DMS 273 (cell line): ENCODE measurements around the gene CIART.

Experiments
- DNase-seq: peaks from one replicate; lab custom pipeline; 2025; ENCODE audit not compliant: unreplicated experiment; lab: John Stamatoyannopoulos, UW

Gene CIART

DNA sequence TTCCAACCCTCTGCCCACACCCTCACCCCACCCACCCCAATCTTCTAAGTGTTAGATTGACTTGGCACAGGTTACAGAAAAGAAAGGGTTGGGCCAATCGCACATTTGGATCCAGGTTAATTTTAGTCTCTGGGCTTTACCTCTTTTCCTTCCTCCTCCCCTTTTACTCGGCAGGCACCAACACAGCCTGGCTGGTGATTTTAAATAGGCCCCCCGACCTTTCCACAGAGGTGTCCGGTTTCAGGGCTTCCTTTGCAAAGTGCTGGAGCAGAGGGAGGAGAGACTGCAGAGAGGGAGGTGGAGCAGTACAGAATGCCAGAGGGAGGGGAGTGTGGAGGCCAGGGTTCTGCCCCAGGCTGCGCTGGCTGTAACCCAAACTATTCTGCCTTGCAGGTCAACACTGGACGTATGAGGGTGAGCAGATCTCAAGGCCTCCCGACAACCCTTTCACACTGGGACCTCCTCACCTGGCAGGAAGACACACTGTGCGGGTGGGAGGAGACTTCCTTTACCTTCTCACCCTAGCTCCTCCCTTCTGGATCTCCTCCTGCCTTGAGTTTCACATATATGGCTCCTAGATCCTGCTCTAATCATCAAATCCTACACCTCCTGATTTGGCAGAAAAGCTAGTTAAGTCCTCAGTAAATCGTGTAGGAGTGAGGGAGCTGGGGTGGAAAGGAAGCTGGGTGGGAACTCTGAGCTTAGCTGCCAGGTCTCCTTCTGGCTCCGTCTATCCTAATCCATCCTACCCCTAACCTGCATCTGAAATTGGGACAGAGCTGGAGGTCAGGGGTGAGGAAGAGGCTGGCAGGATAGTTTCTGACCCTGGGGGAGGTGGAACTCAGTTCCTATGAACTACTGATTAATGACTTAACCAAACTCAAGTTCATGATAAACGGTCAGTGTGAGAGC, 22.3 kb upstream of the CIART start:
- DNase-seq, result peak; percentile 88

DNA sequence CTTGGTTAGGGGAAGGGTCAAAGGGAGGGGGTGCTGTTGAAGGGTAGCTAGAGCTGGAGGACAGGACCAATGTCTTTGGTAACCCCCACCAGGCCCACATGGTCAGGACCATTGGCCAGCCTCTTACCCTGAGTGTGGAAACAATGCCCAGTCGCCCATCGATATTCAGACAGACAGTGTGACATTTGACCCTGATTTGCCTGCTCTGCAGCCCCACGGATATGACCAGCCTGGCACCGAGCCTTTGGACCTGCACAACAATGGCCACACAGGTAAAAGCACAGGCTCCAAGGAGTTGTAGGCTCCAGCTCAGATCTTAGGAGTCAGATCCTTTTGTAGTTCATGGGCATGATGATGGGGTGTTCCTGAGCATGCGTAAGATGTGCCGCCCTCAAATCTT, 21.0 kb upstream of the CIART start:
- DNase-seq, result no peak

DNA sequence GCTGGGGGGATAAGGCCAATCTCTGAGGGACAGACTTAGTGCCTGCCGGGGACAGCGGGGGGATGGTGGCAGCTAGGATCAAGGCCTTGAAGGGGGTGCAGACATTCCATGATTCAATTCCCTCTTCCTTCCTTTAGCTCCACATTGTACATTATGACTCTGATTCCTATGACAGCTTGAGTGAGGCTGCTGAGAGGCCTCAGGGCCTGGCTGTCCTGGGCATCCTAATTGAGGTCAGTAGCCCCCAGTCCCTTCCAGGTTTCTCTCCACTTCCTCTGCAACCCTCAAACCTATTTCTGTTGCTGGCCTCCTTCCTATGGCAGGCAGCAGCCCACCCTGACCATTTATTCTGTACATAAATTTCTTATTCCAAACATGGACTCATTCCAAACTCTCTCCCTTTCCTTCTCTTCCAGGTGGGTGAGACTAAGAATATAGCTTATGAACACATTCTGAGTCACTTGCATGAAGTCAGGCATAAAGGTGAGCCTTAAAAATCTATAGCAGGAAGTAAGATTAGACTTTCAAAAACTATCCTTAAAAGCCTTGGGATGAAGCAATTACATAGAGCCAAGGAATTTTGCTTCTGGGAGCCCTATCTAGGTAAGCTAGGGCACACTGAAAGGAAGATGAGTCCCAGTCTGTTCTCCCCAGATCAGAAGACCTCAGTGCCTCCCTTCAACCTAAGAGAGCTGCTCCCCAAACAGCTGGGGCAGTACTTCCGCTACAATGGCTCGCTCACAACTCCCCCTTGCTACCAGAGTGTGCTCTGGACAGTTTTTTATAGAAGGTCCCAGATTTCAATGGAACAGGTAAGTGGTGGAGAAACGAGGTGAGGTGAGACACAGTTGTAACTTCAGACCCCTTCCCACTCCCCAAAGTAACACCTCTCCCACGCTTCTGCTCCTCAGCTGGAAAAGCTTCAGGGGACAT, 19.7 kb upstream of the CIART start:
- peak; percentile 30 for DNase-seq

DNA sequence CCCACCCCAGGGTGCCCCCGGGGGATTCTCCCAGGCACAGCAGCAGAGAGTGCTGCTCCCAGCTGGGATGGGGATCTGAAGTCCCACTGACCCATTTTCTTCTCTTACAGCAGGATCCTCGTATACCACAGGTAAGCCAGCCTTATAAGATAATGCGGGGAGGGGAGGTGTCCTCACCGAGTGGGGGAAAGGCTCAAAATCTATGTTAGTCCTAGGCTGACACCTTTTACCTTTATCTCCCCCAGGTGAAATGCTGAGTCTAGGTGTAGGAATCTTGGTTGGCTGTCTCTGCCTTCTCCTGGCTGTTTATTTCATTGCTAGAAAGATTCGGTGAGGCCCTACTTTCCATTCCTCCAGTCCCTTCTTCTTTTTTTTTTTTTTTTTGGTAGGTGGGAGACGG, 18.8 kb upstream of the CIART start:
- no peak for DNase-seq

DNA sequence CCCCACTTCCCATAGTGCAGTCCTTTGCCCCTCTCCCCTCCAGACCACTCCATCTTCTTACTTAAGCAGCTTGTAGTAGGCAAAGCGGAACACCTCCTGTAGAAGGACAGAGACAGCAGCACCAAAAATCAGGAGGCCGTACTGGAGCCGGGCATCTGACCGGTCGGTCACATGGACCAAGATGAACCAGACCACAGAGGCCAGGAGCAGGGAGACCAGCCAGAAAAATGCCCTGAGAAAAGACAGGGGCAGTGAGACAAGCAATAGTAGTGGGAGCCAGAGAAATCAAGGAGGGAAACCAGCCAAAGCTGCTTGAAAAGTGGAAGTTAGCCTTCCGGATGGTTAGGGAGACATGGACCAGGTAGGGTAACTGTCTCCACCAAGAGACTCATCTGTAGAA, 14.5 kb upstream of the CIART start:
- DNase-seq, result no peak

DNA sequence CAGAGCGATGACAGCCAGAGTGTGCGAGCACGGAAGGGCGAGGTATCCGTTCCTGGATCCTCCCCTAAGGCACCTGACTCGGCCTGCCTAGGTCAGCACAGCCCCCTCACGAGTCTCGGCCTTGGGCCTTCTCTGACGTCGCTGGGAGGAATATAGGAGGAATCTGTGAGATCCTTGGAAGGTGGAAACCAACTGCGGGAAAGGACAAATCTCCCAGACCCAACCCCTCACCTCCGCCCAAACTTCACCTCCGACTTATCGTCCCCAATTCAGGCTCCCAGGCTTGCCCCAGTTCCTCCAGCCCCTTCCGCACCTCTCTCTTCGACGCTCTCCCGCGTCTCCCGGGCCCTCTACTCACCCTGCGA, 14.0 kb upstream of the CIART start:
- DNase-seq, result peak; percentile 52

DNA sequence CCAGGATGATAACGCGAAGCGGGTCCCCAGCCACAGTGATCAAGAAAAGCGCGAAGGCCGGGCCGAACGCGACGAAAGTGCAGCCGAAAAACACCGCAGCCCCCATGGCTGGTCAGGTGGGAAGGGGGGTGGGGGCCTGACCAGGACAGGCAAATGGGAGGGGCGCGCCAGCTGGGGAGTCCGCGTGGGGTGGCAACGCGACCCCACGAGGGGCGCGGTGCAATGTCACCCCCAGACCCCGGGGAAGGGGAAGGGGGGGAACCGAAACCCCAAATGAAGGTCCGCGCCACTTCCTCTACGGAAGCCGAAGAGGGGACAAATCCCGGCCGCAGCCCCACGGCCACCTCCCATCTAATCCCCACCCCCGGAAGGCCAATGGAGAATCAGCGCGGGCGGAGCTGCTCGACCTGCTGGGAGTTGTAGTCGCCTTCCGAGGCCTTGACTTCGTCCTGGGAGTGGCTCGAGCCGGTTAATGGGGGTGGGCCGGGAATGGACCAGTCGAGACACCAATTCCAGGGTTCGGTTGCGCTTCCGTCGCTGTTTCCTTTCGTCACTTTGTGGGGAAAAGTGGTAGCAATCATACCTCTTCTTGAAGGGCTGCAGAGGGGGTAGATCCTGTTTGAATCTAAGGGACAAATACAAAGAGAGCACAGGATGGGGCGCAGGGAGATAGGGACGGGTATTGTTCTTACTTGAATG, 13.5 kb upstream of the CIART start, which contains the start of gene APH1A:
APH1A (minus strand) TSS at position 312 of the 699 bp plus-strand sequence; CDS start at position 106, 206 bp downstream.
- peak; percentile 99 for DNase-seq

DNA sequence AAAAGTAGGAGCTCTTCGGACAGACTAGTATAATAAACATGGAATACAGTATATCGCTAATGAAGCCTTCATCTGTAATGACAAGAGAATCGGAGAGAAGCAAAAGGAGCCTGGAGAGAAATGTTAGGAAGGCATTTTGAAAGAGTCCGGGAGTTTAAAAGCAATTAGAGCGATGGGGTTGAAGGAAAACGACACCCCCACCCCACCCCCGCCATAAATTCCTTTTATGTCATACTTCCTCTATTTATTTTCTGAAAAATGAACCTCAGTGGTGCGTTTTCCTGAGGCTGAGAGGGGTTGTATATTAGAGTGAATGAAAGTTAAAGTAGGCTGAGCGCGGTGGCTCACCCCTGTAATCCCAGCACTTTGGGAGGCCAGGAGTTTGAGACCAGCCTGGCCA, 12.9 kb upstream of the CIART start:
- DNase-seq, result no peak

DNA sequence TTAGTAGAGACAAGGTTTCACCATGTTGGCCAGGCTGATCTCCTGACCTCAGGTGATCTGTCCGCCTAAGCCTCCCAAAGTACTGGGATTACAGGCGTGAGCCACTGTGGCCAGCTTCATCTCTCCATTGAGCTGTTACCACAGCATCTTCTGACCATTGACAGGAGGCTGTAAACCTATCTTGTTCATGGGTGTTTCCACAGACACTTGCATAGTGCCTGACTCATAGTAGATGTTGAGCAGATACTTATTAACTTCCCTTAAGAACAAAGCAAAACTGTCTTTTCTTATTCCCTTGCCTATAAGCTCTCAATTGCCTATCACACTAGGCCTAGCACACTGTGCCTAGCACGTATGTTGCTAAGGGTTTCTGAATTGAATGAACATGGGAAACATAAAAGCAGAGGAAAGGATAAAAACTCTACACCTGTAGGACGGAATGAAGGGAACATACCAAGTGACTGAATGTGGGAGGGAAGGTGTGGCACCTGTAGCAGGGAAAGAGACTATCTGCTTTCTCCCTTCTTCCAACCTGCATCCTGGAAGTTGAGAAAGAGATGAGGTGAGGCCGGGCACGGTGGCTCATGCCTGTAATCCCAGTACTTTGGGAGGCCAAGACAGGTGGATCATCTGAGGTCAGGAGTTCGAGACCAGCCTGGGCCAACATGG, 10.9 kb upstream of the CIART start:
- no peak for DNase-seq

DNA sequence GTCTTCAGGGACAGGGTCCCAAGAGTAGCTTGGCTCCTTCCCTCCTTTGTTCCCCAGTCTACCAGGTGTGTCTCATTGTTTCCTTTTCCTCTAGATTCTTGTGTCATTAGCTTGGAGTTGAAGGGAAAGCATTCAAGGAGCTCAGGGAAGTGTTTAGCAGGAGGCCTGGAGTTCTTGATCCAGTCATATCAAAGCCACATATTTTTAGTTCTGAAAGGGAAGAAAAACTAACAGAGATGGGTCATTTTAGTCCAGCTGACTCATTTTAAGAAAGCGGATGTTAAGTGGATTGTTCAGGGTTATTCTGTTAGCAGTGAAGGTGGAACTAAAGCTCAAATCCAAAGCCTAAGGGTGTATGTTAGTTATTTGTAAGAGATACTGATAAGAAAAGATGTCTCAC, 9.0 kb upstream of the CIART start:
- no peak for DNase-seq

DNA sequence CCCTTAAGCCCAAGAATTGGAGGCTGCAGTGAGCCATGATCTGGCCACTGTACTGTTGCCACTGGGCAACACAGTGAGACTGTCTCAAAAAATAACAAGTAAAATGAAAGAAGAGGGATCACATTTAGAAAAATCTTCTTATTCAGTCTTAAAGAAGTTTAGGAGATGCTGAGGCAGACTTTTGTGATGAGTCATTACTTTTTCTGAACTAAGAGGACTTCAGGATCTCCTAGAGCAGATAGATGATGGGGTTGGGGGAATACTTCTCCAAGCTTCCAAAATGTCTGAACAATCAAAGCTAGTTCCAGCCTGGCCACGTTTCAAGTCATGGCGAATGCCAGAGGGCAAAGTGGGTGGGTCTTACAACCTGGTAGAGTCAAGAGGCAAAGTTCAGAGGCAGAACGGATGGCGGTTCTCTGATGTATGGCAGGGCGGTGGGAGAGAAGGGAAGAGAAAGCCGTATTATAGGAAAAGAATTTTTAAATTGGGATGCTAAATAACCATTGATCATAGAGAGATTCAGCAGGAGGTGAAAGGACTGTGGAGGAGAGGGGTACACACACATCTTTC, 2.1 kb upstream of the CIART start:
- DNase-seq, result no peak

DNA sequence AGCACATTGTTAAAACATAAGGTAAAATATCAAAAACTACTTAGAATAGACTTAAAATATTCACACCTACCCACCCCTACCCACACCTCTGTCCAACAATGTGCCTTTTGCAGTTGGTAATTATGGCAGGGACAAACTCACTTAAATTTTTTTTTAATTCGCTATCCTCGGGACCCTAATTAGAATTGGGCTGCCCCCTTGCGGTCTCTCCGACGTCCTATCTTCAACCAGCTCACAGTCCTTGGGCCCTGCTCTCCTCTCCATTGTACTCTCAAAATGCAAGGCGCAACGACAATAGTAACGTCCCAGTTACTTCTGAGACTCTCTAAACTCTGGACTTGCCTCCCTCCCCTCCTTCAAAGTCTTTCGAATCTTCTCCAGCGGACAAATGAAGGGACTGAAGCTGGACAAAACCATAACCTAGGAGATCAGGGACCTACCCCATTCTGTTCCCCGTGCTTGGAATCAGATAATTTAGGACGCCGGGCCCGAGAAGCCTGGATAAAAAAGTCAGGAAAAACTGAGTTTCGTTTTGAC, 1.1 kb upstream of the CIART start:
- DNase-seq, result peak; percentile 87

DNA sequence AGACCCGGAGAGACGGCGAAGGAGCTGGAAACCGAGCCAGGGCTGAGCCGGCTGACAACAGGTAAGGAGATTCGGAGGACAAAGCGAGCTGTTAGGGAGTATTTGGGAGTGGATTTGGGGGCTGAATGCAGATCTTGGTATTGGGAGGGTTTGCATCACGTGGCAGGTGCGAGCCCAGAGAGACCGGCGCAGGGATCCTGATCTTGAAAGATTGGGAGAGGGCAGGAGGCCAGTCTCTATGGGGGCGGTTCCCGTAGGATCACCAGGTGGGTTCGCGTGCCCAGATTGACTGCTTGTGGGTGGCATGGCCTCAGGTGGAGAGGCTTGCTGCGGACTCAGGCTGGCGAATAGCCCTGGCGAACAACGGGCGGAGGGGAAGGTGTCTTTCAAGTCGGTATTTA, 204 bp downstream of the CIART start:
- no peak for DNase-seq

DNA sequence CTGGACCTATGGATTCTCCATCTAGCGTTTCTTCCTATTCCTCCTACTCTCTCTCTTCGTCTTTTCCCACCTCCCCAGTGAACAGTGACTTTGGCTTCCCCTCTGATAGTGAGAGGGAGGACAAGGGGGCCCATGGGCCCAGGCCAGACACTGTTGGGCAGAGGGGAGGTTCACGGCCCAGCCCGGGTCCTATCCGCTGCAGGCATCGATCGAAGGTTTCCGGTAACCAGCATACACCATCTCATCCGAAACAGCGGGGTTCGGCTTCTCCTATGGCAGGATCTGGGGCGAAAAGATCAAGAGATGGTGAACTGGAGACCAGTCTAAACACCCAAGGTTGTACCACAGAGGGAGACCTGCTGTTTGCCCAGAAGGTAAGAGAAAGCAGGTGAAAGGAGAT, 906 bp downstream of the CIART start:
- DNase-seq, result no peak

DNA sequence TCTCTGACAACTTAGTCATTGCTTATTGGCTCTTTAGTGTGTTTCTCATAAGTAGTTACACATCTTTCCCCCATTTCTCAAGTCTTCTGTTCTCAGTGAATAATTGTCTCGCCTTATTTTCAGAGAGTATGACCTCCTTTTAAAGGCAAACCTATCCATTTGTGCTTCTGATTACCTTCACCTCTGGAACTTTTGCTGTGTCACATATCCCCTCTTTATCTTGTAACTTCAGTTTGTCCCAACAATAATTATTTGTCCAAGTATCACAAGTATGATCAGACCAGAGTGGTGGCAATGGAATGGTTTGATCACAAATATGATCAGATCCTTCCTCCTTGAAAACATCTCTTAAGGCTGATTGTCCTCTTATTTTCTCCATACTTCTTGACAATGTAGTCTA, 6.0 kb downstream of the CIART start:
- no peak for DNase-seq

DNA sequence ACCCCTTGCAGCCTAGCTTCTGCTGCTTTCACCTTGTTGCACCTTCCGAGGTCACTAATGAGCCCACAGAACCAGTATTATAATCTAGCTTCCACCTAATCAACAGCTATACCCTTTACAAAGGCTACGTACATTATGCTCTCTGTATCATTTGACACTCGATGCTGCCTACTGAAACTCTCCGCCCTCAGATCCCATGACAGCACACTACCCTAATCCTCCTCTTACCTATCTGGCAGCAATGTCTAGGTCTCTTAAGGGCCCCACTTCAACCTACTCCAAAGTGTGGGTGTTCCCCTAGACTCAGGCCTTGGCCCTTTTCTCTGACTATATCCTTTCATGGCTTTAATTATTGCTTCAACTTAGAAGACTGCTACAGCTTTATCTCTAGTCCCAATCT, 6.5 kb downstream of the CIART start:
- no peak for DNase-seq

DNA sequence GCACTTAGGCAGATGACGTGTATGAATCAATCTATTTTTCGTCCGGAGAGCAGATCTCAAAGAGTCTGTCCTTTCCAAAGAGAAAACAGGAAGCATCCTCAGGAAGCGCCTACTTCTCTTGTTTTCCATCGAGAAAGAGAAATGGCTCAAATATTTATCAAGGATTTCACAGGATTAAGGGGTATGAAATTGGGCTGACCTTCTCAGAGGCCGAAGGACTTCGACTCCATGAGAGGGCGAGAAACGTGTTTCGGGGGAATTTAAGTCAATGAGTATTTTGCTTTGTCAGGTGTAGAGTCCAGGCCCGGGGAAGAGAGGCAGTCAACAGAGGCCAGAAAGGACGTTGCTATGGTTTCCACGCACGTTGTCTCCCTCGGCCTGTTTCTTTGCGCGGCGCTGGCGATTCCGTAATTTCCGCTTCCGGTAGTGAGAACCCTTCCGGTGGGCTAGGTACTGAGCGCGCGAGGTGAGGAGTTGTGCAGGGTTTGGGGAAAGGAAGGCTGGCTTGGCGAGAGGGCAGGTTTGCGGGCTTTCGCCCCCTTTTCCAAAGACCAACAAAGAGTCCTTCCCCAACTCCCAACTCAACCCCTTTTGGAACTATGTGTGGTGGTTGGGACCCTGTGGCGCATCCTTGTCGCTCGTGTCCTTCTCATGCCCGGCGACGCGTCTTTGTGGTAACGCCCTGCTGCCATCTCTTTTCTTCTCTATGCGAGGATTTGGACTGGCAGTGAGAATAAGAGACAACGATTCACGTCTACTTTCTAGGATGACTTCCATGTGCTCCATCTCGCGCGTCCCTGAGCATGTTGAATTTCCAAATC, 11.3 kb downstream of the CIART start, which contains the start of gene MRPS21:
MRPS21 (plus strand) TSS at position 429 of the 821 bp plus-strand sequence. CDS start 506 bp downstream, outside the sequence.
- peak; percentile 97 for DNase-seq

DNA sequence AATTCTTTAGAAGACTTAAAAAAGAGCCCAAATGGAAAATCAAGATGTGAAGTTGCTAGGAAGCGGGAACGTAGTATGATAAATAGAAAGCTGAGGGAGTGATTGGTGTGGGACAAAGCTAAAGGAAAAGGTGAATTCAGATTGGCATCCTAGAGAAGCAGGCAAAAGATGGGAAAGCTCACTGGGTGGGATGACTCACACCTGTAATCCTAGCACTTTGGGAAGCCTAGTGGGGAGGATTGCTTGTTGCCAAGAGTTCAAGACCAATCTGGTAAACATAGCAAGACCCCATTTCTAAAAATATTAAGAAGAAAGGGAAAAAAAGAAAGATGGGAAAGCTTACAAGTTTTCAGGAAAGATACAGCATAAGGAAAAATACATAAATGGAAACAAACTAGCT, 13.1 kb downstream of the CIART start:
- no peak for DNase-seq

DNA sequence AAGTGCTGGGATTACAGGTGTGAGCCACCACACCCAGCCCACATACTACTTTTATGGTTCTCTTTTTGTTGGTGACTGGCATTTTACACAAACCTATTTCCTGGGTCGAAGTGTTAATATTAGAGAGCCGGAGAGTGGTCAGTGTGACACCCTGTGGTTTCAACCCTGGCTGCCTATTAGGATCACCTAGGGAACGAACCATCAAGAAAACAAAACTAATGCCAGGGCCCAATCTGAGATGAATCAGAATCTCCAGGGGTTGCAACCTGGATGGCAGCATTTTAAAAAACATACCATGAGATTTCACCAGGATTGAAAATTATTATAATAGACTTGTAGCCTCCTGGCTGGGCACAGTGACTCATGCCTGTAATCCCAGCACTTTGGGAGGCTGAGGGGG, 17.4 kb downstream of the CIART start:
- DNase-seq, result no peak
